RPMI8226 (cell line): ENCODE results near the gene TTLL5.

Experiments
- DNase-seq: peaks from one replicate; pipeline ENCODE4 v3.0.0-alpha.2; 2015

Gene TTLL5

GRCh38 chr14:75738192-75738591 is 77.1 kb downstream of the TTLL5 start:
- DNase-seq: no peak

GRCh38 chr14:75742867-75743266 is 81.8 kb downstream of the TTLL5 start:
- no peak for DNase-seq

GRCh38 chr14:75747899-75748298 is 86.9 kb downstream of the TTLL5 start:
- no peak for DNase-seq

GRCh38 chr14:75748336-75748735 is 87.3 kb downstream of the TTLL5 start:
- no peak for DNase-seq

- no peak for DNase-seq
Measured at GRCh38 chr14:75751296-75751695, 90.2 kb downstream of the TTLL5 start.

- DNase-seq: no peak
Measured at GRCh38 chr14:75752086-75752485, 91.0 kb downstream of the TTLL5 start.

GRCh38 chr14:75752907-75753594 is 92.0 kb downstream of the TTLL5 start:
- DNase-seq: no peak

- no peak for DNase-seq
Measured at GRCh38 chr14:75753696-75754095, 92.7 kb downstream of the TTLL5 start.

GRCh38 chr14:75757644-75758402 is 96.8 kb downstream of the TTLL5 start:
- no peak for DNase-seq

- DNase-seq: no peak
Measured at GRCh38 chr14:75764020-75764419, 103.0 kb downstream of the TTLL5 start.

- no peak for DNase-seq
Measured at GRCh38 chr14:75769047-75769685, 108.1 kb downstream of the TTLL5 start.

GRCh38 chr14:75770635-75771034 is 109.6 kb downstream of the TTLL5 start:
- DNase-seq: no peak

GRCh38 chr14:75771595-75771994 is 110.5 kb downstream of the TTLL5 start:
- DNase-seq: no peak

- DNase-seq: no peak
Measured at GRCh38 chr14:75773046-75773445, 112.0 kb downstream of the TTLL5 start.

- DNase-seq: no peak
Measured at GRCh38 chr14:75781096-75781495, 120.0 kb downstream of the TTLL5 start.

GRCh38 chr14:75783184-75783583 is 122.1 kb downstream of the TTLL5 start:
- DNase-seq: no peak

GRCh38 chr14:75783602-75784313 is 122.7 kb downstream of the TTLL5 start:
- DNase-seq: no peak

GRCh38 chr14:75784314-75784686 is 123.3 kb downstream of the TTLL5 start:
- DNase-seq: no peak

GRCh38 chr14:75793806-75794205 is 132.8 kb downstream of the TTLL5 start:
- no peak for DNase-seq

- DNase-seq: no peak
Measured at GRCh38 chr14:75794615-75795038, 133.6 kb downstream of the TTLL5 start.

GRCh38 chr14:75800792-75801191 is 139.7 kb downstream of the TTLL5 start:
- no peak for DNase-seq

- DNase-seq: no peak
Measured at GRCh38 chr14:75802486-75802885, 141.4 kb downstream of the TTLL5 start.

GRCh38 chr14:75803765-75804164 is 142.7 kb downstream of the TTLL5 start:
- DNase-seq: no peak
